ENCODE data around the gene CLRN3.

- no peak for TF ChIP-seq TAF1 (IDR thresholded peaks at IDR 0.05; ENCODE audit: low read depth)
- TF ChIP-seq EP300 (conservative IDR thresholded peaks at IDR 0.05; ENCODE audit: poor library complexity, severe bottlenecking), result no peak
- no peak for TF ChIP-seq CTCF (IDR thresholded peaks at IDR 0.05; ENCODE audit: poor library complexity, severe bottlenecking)
- TF ChIP-seq POLR2AphosphoS5 (IDR thresholded peaks at IDR 0.05), result no peak
- no peak for TF ChIP-seq EZH2 (IDR thresholded peaks at IDR 0.05; ENCODE audit: borderline replicate concordance, insufficient read depth, low read length, poor library complexity, severe bottlenecking)
- TF ChIP-seq REST (IDR thresholded peaks at IDR 0.05; ENCODE audit: borderline replicate concordance), result no peak
- TF ChIP-seq MXI1 (conservative IDR thresholded peaks at IDR 0.05; ENCODE audit: poor library complexity, severe bottlenecking), result no peak
- TF ChIP-seq RAD21 (conservative IDR thresholded peaks at IDR 0.05), result no peak
Measured at GRCh38 chr10:127935071-127935561, 42.4 kb upstream of the CLRN3 start.
